GM21515 (cell line): Measurements from ENCODE around the gene PGLYRP2.

ENCODE experiments used
- ATAC-seq: cut with Tn5 transposase; IDR thresholded peaks from one replicate; pipeline ENCODE4 v1.9.1; 2021; ENCODE audit not compliant: unreplicated experiment

The PGLYRP2 gene

GRCh38 chr19:15456871-15457700 lies 22.2 kb downstream of the PGLYRP2 start:
- ATAC-seq, result no peak

DNA sequence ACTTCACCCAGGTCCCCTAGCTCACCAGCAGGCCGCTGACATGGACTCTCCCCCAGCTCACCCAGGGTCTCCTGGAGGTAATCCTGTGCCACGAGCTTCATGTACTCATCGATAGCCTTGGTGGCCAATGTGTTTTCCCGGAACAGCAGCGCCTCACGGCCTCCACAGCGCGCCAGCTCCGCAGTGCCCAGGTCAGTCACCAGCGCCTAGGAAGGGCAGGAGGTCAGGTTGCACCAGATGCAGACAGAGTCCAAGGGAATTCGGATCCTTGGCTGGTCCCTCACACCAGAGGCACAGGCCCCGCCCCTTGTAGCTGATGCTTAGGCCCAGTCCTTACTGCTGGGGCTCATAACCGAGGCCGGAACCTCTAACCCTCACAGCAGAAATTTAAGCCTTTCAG lies 22.9 kb downstream of the PGLYRP2 start:
- ATAC-seq, result no peak

DNA sequence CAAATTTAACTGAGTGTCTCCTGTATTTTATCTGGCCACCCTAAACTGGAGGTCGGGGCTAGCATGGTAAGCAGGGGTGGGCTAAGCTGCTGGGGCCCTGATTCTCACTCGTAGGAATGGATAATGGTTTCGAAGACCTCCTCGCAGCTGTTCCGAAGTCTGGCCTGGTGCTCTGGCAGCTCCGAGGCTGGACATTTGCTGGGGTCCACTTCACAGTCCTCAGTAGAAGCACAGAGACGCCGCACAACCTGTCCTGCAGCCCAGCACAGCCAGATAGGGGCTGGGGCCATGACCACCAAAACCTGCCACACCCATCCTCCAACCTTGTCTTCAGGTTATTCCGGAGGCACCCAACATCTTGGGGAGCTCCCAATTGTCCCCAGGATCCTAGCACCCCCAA lies 23.3 kb downstream of the PGLYRP2 start:
- no peak for ATAC-seq

DNA sequence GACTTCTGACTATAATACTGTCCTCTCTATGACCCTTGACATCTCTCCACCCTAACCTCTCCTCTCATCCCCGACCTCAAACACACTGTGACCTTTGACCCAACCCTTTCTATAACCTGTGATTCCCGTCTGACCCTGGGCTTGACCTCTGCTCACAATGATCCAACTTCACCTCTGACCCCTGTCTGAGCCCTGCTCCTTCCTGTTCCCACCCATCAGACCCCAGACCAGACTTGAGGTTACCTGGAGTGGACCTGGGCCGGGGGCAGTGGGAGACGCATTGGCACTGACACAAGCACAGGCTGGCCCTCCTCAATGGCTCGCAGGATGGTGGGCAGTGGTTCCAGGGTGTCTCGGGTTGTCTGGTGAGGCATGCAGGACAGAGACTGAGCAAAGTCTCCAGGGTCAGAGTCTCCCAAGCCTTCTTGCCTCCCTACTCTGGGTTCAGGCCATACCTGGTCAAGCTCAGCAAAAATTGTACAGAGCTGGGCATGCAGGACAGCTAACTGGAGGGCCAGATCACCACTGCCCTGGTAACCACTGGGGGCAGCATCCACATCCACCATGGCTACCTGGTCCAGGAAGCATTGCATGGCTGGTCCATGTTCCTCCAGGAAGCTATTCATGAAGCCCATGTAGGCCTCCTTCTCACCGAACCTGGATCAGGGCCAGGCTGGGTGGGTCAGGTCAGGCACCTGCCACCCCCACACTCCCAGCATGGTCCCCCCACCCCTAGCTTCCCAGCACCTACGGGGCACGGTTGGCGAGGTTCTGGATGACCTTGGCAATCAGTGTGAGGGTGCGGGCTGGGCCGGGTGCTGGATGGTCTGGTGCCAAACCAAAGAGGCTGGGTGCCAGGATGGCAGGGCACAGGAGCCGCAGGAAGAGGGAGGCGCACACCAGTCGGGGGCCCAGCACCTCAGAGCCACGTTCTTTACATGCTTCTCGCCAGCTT lies 25.1 kb downstream of the PGLYRP2 start:
- no peak for ATAC-seq

DNA sequence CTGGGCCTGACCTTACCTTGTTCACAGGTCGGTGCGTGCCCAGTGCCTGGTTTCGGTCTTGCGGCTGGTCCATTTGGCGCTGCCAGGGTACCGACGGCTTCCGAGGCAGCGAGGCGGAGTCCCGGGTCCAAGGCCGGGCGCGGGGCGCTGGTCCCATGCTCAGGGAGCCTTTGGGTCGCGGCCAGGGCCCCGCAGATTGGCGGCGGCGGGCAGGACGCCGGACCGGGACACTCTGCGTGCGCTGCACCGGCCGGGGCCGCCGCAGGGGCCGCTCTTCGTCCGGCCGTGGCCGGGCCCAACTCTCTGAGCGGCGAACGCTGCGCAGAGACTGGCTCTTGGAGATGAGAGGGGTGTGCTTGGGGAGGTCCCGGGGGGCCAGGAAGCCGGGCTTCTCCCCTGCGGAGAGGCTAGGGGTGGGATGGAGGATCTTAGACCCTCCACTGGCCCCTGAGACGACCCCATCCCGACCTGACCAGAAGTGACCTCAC lies 26.2 kb downstream of the PGLYRP2 start:
- no peak for ATAC-seq

- ATAC-seq, result no peak
Observed at GRCh38 chr19:15452111-15453047, 26.9 kb downstream of the PGLYRP2 start.

DNA sequence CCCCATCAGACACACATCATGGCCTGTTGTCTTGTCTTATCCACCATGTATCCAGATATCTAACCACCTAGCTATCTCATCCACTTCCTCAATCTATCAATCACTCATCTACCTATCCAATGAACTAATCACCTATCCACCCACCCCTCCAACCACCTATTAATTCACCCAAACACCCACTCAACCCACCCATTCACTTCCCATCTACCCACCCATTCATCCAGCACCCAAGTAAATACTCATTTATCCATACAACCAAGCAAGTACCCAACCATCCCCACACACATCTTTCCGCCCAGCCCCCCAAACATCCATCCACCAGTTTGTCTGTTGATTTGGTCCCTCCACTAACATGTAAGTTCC lies 28.8 kb downstream of the PGLYRP2 start:
- ATAC-seq, result no peak

GRCh38 chr19:15449620-15450527 lies 29.4 kb downstream of the PGLYRP2 start, which contains the start of gene WIZ:
Gene WIZ (minus strand): TSS chr19:15449956. CDS start chr19:15448307, 1,649 bp downstream.
- ATAC-seq, result no peak

DNA sequence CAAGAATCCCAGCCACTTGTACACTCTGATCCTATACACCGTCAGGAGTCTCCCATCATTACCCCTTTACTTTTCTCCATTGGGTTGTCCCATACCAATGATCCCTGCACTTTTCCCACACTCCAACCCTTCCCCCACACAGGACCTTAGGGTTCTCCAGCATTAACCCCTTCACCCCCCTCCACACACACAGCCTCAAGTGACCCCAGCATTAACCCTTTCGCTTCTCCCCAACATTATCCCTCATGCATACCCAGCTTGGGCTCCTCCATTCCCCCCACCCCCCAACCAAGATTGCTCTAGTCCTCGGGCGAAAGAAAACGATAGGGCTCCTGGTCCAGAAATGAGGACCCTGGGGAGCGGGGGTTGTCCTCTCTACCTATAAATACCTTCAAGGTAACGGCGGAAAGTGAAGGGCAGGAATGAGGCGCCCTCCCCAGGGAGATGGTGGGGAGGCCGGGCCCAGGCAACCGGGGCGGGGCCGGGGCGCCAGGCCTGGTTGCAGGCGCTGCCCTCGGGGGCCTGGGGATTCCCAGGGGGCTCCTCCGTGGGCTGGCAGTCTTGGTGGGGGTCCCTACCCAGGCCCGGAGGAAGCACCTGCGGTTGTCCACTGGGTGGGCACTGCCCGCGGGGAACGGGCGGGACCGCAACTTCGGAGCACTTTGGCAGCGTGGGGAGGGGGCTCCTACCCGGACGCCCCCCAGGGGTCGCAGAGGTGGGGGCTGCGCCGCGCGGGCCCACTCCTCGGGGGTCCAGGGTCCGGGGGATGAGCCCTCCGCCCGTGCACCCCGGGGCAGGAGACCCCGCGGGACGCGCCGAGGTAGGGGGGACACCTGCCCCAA lies 30.3 kb downstream of the PGLYRP2 start:
- no peak for ATAC-seq

- ATAC-seq, result no peak
Observed at GRCh38 chr19:15448044-15448777, 31.1 kb downstream of the PGLYRP2 start.

GRCh38 chr19:15447057-15447456 lies 32.2 kb downstream of the PGLYRP2 start:
- ATAC-seq, result no peak

DNA sequence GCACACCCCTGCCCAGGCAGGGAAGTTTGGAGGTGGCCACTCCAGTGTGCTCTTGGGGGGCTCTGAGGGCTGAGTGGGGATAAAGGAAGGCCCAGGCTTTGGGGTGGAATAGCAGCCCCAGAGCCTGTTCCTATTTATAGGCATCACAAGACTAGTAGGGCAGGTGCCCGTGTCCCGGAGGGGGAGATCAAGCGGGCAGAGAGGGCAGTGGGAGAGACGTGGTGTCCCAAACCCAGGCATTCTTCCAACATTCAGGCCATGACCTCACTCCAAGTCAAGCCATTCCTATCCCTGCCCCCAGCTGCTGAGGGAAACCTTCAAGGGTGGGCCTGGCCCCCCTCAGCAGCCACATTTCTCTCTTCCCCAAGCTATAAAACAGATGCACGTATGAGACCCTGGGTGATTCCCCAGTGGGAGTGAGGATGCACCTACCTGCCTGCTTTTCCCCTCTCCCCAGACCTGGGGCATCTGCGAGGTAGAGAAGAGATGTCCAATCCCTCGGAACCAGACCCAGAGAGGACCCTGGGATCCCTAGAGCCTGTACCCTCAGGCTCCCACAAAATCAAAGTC lies 33.4 kb downstream of the PGLYRP2 start:
- no peak for ATAC-seq

DNA sequence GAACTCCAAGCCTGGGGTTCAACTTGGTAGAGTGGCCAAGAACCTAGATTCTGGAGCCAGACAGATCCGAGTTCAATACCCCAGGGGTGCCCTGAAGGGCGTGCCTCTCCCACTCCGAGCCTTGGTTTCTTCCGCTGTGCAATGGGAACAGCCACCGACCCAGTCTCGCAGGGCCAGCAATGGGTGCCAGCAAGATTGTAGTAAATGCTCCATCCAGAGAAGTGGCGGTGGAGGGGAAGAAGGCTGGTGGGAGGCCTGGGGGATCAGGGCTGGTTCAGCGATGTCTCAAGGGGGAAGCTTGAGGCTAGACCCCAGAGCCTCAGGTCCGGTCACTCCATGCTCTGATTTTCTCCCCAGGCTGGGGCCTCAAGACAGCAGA lies 34.1 kb downstream of the PGLYRP2 start:
- ATAC-seq, result no peak

DNA sequence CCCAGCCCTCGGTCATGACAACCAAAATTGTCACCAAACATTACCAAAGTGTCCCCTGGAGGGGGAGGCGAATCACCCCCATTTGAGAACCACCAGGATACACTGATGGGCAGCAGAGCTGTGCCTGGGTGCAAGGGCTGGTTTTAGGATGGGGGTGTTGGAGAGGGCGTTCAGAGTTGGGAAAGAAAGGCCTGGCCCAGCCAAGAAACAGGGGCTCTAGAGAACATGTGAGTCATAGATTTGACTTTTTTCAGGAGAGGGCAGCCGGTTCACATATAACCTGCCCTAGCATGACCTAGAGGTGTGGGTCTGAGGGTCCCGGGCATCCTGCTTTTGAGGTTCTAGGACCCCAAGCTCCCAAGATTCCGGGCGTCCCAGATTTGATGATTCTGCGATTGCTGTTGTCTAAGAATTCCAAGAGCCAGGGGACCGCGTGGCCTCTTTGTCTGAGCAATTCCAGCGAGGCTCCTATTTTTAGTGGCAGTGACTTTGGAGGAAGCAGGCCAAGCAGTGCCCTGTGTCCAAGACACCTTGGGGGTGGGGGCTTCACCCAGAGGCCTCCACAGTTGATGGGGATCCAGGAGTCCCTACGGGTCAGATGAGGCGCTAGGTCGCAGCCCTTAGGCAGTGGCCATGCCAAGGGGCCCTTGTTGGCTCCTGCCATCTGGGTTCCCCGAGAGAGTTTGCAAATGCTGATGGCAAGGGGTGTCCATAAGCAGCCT lies 34.6 kb downstream of the PGLYRP2 start:
- no peak for ATAC-seq

GRCh38 chr19:15443838-15444237 lies 35.5 kb downstream of the PGLYRP2 start:
- ATAC-seq, result no peak

DNA sequence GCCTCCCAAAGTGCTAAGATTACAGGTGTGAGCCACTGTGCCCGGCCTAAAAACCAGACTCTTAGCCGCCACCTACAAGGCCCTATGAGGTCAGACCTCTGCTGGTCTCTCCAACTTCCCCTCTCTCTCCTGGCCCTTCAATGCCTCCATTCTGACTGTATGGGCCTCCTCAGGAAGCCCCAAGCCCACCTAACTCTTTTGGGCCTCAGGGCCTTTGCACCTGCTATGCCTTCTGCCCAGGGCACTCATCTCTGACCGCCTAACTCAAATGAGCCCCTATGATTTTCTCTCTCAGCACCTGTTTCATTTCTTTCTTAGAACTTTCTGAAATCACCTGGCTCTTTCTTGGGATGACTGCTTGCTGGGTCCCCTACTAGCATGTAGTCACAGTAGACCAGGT lies 36.0 kb downstream of the PGLYRP2 start:
- no peak for ATAC-seq
